Loucy (cell line): ENCODE results near the gene TM7SF3.

Experiments
- CTCF ChIP-seq: fragments of 200-600 bp; sonication (generic); conservative IDR thresholded peaks from 2 replicates; pipeline ENCODE4 v1.5.1; 2014; ENCODE audit warnings: mild to moderate bottlenecking, antibody characterized with exemption, low read length
- EZH2phosphoT487 ChIP-seq: fragments of 200-600 bp; IDR thresholded peaks from 2 replicates; pipeline ENCODE4 v1.6.1; 2018; ENCODE audit warnings: antibody characterized with exemption, mild to moderate bottlenecking, moderate library complexity, borderline replicate concordance

- TF ChIP-seq EZH2phosphoT487 = no peak
- TF ChIP-seq CTCF = no peak
These were observed 24.3 kb downstream of the TM7SF3 start for GRCh38 chr12:26989873-26990272.
